ENCODE data around the gene NUDT14.

GRCh38 chr14:105205673-105206208 lies 24.6 kb upstream of the NUDT14 start:
- TF ChIP-seq GATA2 (IDR thresholded peaks at IDR 0.05; ENCODE audit: low read depth, low read length) (no peak), GATA3 (IDR thresholded peaks at IDR 0.05; ENCODE audit: low read depth, low read length) (no peak)

All from SH-SY5Y (cell line).